Glomerular visceral epithelial cell (primary cell): ENCODE results near the gene KLK13.
A peak's percentile ranks its signal among the peaks of the same experiment; 100 is the strongest.

Experiments
- DNase-seq: peaks from one replicate; pipeline ENCODE4 v3.0.0-alpha.2; 2016; ENCODE audit errors: extremely low spot score

Gene KLK13

GRCh38 chr19:51019544-51019925 is 45.4 kb downstream of the KLK13 start, which contains the start of gene KLK10:
Gene KLK10 (minus strand): TSS chr19:51019709. CDS start chr19:51019130, 579 bp downstream.
- DNase-seq = no peak

- no peak for DNase-seq
Measured at GRCh38 chr19:51018745-51019543, 45.9 kb downstream of the KLK13 start.

GRCh38 chr19:51016798-51017683 is 47.9 kb downstream of the KLK13 start:
- DNase-seq = peak; percentile 56

- no peak for DNase-seq
Measured at GRCh38 chr19:51015691-51016267, 49.1 kb downstream of the KLK13 start.

GRCh38 chr19:51014242-51014641 is 50.6 kb downstream of the KLK13 start:
- DNase-seq = no peak

GRCh38 chr19:51012661-51013190 is 52.2 kb downstream of the KLK13 start:
- DNase-seq = no peak

GRCh38 chr19:51010066-51010795 is 54.7 kb downstream of the KLK13 start:
- no peak for DNase-seq

- no peak for DNase-seq
Measured at GRCh38 chr19:51009061-51009891, 55.6 kb downstream of the KLK13 start.

- no peak for DNase-seq
Measured at GRCh38 chr19:51007488-51007887, 57.4 kb downstream of the KLK13 start.

- DNase-seq = no peak
Measured at GRCh38 chr19:51006406-51006805, 58.5 kb downstream of the KLK13 start.
